ENCODE measurements around the gene OR2G2.

The OR2G2 gene

DNA sequence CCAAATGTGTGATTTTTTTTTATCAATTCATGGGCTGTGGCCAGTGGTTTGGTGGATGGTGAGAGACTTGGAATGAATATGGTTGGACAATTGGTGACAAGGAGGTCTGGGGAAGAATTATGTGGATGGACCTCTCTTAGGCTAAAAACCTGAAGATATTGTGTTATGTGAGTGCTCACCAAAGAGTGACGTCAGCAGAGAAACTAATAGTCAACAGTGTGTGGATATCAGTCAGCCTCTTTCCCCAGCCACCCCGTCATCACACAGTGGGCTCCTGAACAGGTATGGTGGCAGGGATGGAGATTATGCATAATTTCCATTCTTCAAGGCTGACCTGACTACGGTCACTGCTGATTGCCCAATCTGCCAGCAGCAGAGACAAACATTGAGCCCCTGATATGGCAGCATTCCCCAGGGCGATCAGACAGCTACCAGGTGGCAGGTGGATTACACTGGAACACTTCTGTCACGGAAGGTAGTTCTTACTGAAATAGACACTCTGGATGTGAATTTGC lies 9.2 kb upstream of the OR2G2 start:
- DNase-seq: no peak
- CTCF ChIA-PET: interaction anchor here (2.0 kb wide), 1 partner anchor 188 kb away, joined by 7 read pairs; no protein-coding TSS in a partner anchor
- Mint-ChIP-seq H3K36me3 (no peaks in the 10 kb centered on the region), H3K4me3 (no peak overlapping the region), H3K27me3 (no peaks in the 10 kb centered on the region), H3K9me3 (no peaks in the 10 kb centered on the region), H3K4me1 (no peaks in the 10 kb centered on the region), H3K27ac (no peak overlapping the region)

DNA sequence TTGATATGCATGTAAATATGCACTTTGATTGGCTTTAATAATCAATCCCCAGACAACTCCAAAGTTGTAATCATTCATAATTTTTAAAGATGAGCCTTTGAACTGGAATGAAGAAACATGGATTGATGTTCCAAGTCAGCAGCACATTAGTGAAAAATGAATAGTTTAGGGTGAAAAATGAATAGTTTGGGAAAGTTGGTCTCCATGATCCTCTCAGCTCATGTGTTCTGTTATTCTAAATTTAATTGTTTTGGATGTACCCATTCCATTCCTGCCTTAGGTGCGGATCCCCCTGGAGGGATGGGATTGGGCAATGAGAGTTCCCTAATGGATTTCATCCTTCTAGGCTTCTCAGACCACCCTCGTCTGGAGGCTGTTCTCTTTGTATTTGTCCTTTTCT lies 17.1 kb downstream of the OR2G2 start, which contains the start of gene OR2G3:
Gene OR2G3 (plus strand): TSS at position 301 of the 400 bp plus-strand sequence. CDS start 0 bp downstream, at position 301.
- DNase-seq: no peak
- Mint-ChIP-seq H3K27me3 (no peaks in the 10 kb centered on the region), H3K9me3 (no peaks in the 10 kb centered on the region), H3K36me3 (no peaks in the 10 kb centered on the region), H3K4me1 (no peaks in the 10 kb centered on the region), H3K4me3 (no peak within 1 kb of the TSS), H3K27ac (no peak within 1 kb of the TSS)
- CTCF ChIA-PET: no interaction called here

DNA sequence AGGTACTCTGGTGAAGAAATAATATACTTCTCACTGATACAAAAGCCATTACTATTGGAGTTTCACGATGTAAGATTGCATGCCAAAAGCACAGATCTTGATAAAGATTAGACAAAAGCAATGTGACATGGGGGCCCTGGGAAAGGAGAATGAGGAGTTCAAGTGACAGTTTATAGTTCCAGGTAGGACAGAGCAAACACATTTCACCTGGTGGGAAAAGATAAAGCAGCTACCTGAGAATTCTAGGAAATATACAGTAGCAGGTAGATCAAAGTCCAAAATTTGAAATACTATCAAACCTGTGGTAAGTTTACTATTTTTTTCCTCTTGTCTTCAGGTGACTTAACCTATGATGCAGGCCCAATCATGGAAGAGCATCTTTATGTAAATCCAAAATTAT lies 25.2 kb downstream of the OR2G2 start:
- CTCF ChIA-PET: no interaction called here
- no peaks in the 10 kb centered on the region for H3K4me1 Mint-ChIP-seq
- no peak for DNase-seq
- no peaks in the 10 kb centered on the region for H3K9me3 Mint-ChIP-seq
- no peaks in the 10 kb centered on the region for H3K27me3 Mint-ChIP-seq
- H3K27ac Mint-ChIP-seq: no peak overlapping the region
- H3K36me3 Mint-ChIP-seq: no peaks in the 10 kb centered on the region
- no peak overlapping the region for H3K4me3 Mint-ChIP-seq

DNA sequence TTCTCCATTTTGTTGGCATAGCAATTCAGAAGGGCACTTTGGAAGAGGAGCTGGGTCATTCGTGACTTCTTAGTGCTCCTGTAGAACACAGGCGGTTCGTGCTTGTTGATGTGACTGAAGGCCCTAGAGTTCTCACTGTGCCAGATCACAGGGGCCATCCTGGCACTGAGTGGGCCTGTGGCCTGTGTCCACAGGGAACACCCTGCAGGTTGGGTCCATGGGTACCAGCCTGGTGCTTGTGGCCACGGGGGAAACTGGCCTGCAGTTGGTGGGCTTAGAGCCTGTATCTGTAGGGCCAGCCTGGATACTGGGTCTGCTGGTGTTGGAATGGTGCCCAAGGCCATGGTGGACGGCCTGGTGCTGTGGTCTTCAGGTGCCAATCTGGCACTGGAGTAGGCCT lies 26.5 kb downstream of the OR2G2 start:
- no peaks in the 10 kb centered on the region for H3K4me1 Mint-ChIP-seq
- DNase-seq: no peak
- H3K27ac Mint-ChIP-seq: no peak overlapping the region
- no peaks in the 10 kb centered on the region for H3K27me3 Mint-ChIP-seq
- no peaks in the 10 kb centered on the region for H3K9me3 Mint-ChIP-seq
- CTCF ChIA-PET: no interaction called here
- no peaks in the 10 kb centered on the region for H3K36me3 Mint-ChIP-seq
- no peak overlapping the region for H3K4me3 Mint-ChIP-seq

- Mint-ChIP-seq H3K4me1 (no peaks in the 10 kb centered on the region), H3K4me3 (no peak overlapping the region), H3K27me3 (no peaks in the 10 kb centered on the region), H3K27ac (no peak overlapping the region), H3K36me3 (no peaks in the 10 kb centered on the region), H3K9me3 (no peaks in the 10 kb centered on the region)
- CTCF ChIA-PET: no interaction called here
- DNase-seq: no peak
Measured at GRCh38 chr1:247627951-247628350, 39.8 kb downstream of the OR2G2 start.

DNA sequence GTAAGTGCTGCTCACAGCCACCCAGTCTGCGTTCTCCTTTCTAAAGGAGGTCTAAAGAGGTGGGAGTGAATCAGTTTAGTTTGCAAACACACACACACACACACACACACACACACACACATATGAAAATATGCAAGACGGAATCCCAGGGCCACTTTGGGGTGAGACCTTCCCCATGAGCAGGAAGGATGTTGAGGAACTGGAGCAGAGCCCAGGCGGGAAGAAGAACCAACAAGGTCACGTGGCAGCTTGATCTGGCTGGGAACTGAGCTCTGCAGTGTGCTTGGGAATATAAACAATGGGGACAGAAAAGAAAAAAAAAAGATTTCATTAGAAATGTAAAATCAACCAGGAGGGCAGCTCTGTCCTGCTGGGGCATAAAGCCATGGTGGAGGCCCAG lies 49.9 kb downstream of the OR2G2 start:
- Mint-ChIP-seq H3K9me3 (peaks cover 10% of the 10 kb centered on the region), H3K27ac (no peak overlapping the region), H3K36me3 (no peaks in the 10 kb centered on the region), H3K4me1 (no peaks in the 10 kb centered on the region), H3K27me3 (peaks cover 19% of the 10 kb centered on the region), H3K4me3 (no peak overlapping the region)
- CTCF ChIA-PET: no interaction called here
- DNase-seq: no peak

- Mint-ChIP-seq H3K27ac (no peak overlapping the region), H3K36me3 (no peaks in the 10 kb centered on the region), H3K4me1 (no peaks in the 10 kb centered on the region), H3K4me3 (no peak overlapping the region), H3K27me3 (peaks cover 19% of the 10 kb centered on the region), H3K9me3 (peaks cover 10% of the 10 kb centered on the region)
- CTCF ChIA-PET: no interaction called here
- DNase-seq: no peak
Measured at GRCh38 chr1:247638781-247639180, 50.6 kb downstream of the OR2G2 start.

Measured in activated naive CD4-positive, alpha-beta T cell treated with anti-CD3 and anti-CD28 coated beads, Interleukin-2, amount 10 ng/mL, durations not matched to agents 7 days and 5 days (primary cell).